Activated CD8-positive, alpha-beta memory T cell treated with anti-CD3 and anti-CD28 coated beads, Interleukin-2, amount 50 U/mL, for 1 hour (primary cell): ENCODE measurements around the gene EIF4G3.

Experiments
- DNase-seq: peaks from one replicate; pipeline ENCODE4 v3.0.0-alpha.2; 2020; ENCODE audit errors: extremely low read depth

EIF4G3 gene

GRCh38 chr1:20996554-20996953 lies 180.1 kb downstream of the EIF4G3 start:
- DNase-seq = no peak

GRCh38 chr1:20993716-20994575 lies 182.8 kb downstream of the EIF4G3 start:
- DNase-seq = no peak

- DNase-seq = no peak
Observed at GRCh38 chr1:20992322-20993056, 184.2 kb downstream of the EIF4G3 start.

- DNase-seq = no peak
Observed at GRCh38 chr1:20988943-20989342, 187.8 kb downstream of the EIF4G3 start.

- no peak for DNase-seq
Observed at GRCh38 chr1:20987831-20988825, 188.6 kb downstream of the EIF4G3 start.

- DNase-seq = no peak
Observed at GRCh38 chr1:20983297-20983889, 193.3 kb downstream of the EIF4G3 start.

- DNase-seq = no peak
Observed at GRCh38 chr1:20982316-20982715, 194.4 kb downstream of the EIF4G3 start.

GRCh38 chr1:20981915-20982314 lies 194.8 kb downstream of the EIF4G3 start:
- no peak for DNase-seq

- DNase-seq = no peak
Observed at GRCh38 chr1:20980051-20980450, 196.6 kb downstream of the EIF4G3 start.

GRCh38 chr1:20978413-20978812 lies 198.3 kb downstream of the EIF4G3 start:
- DNase-seq = no peak

- DNase-seq = no peak
Observed at GRCh38 chr1:20975668-20976067, 201.0 kb downstream of the EIF4G3 start.

- DNase-seq = no peak
Observed at GRCh38 chr1:20974951-20975350, 201.7 kb downstream of the EIF4G3 start.

- DNase-seq = no peak
Observed at GRCh38 chr1:20974069-20974468, 202.6 kb downstream of the EIF4G3 start.

- no peak for DNase-seq
Observed at GRCh38 chr1:20972855-20973254, 203.8 kb downstream of the EIF4G3 start.

GRCh38 chr1:20964540-20965484 lies 211.9 kb downstream of the EIF4G3 start:
- DNase-seq = no peak

- DNase-seq = no peak
Observed at GRCh38 chr1:20962576-20963258, 214.0 kb downstream of the EIF4G3 start.

GRCh38 chr1:20958430-20958829 lies 218.3 kb downstream of the EIF4G3 start:
- DNase-seq = no peak

GRCh38 chr1:20956272-20956671 lies 220.4 kb downstream of the EIF4G3 start:
- DNase-seq = no peak

GRCh38 chr1:20950679-20951078 lies 226.0 kb downstream of the EIF4G3 start:
- no peak for DNase-seq
